ENCODE results near the gene DENND5A.

DENND5A gene

GRCh38 chr11:9141186-9141585, 124.0 kb downstream of the DENND5A start:
- no peak for DNase-seq (ENCODE audit: low read depth in 1 of 2, low spot score in 1 of 2)

- no peak for DNase-seq (ENCODE audit: low read depth in 1 of 2, low spot score in 1 of 2)
Observed at GRCh38 chr11:9139628-9140357, 125.4 kb downstream of the DENND5A start.

- DNase-seq (ENCODE audit: low read depth in 1 of 2, low spot score in 1 of 2): peak in 1 of 2 donors; percentile 7
Observed at GRCh38 chr11:9138612-9139579, 126.3 kb downstream of the DENND5A start.

- no peak for DNase-seq (ENCODE audit: low read depth in 1 of 2, low spot score in 1 of 2)
Observed at GRCh38 chr11:9138133-9138453, 127.1 kb downstream of the DENND5A start.

GRCh38 chr11:9137293-9138132, 127.6 kb downstream of the DENND5A start:
- DNase-seq (ENCODE audit: low read depth in 1 of 2, low spot score in 1 of 2): peak; percentile 53 to 58

- DNase-seq (ENCODE audit: low read depth in 1 of 2, low spot score in 1 of 2): no peak
Observed at GRCh38 chr11:9136741-9137140, 128.4 kb downstream of the DENND5A start.

- no peak for DNase-seq (ENCODE audit: low read depth in 1 of 2, low spot score in 1 of 2)
Observed at GRCh38 chr11:9133956-9134355, 131.2 kb downstream of the DENND5A start.

- no peak for DNase-seq (ENCODE audit: low read depth in 1 of 2, low spot score in 1 of 2)
Observed at GRCh38 chr11:9132203-9132878, 132.8 kb downstream of the DENND5A start.

- no peak for DNase-seq (ENCODE audit: low read depth in 1 of 2, low spot score in 1 of 2)
Observed at GRCh38 chr11:9130297-9130696, 134.9 kb downstream of the DENND5A start.

- no peak for DNase-seq (ENCODE audit: low read depth in 1 of 2, low spot score in 1 of 2)
Observed at GRCh38 chr11:9126636-9127035, 138.5 kb downstream of the DENND5A start.

- no peak for DNase-seq (ENCODE audit: low read depth in 1 of 2, low spot score in 1 of 2)
Observed at GRCh38 chr11:9125185-9125886, 139.8 kb downstream of the DENND5A start.

- DNase-seq (ENCODE audit: low read depth in 1 of 2, low spot score in 1 of 2): no peak
Observed at GRCh38 chr11:9123595-9124304, 141.4 kb downstream of the DENND5A start.

GRCh38 chr11:9121469-9121796, 143.7 kb downstream of the DENND5A start:
- DNase-seq (ENCODE audit: low read depth in 1 of 2, low spot score in 1 of 2): no peak

GRCh38 chr11:9120664-9121468, 144.3 kb downstream of the DENND5A start:
- no peak for DNase-seq (ENCODE audit: low read depth in 1 of 2, low spot score in 1 of 2)

- DNase-seq (ENCODE audit: low read depth in 1 of 2, low spot score in 1 of 2): no peak
Observed at GRCh38 chr11:9118277-9118676, 146.9 kb downstream of the DENND5A start.

GRCh38 chr11:9112075-9112474, 153.1 kb downstream of the DENND5A start:
- DNase-seq (ENCODE audit: low read depth in 1 of 2, low spot score in 1 of 2): no peak

- no peak for DNase-seq (ENCODE audit: low read depth in 1 of 2, low spot score in 1 of 2)
Observed at GRCh38 chr11:9109858-9110731, 155.1 kb downstream of the DENND5A start.

- no peak for DNase-seq (ENCODE audit: low read depth in 1 of 2, low spot score in 1 of 2)
Observed at GRCh38 chr11:9104580-9104979, 160.6 kb downstream of the DENND5A start.

Measured in stimulated activated CD4-positive, alpha-beta T cell treated with anti-CD3 and anti-CD28 coated beads, Interleukin-15, amount 100 ng/mL, for 1 hour (primary cell).